ENCODE results near the gene SULT4A1.

- TF ChIP-seq POLR2A (IDR thresholded peaks at IDR 0.05), result no peak
- TF ChIP-seq, protein P1, sequence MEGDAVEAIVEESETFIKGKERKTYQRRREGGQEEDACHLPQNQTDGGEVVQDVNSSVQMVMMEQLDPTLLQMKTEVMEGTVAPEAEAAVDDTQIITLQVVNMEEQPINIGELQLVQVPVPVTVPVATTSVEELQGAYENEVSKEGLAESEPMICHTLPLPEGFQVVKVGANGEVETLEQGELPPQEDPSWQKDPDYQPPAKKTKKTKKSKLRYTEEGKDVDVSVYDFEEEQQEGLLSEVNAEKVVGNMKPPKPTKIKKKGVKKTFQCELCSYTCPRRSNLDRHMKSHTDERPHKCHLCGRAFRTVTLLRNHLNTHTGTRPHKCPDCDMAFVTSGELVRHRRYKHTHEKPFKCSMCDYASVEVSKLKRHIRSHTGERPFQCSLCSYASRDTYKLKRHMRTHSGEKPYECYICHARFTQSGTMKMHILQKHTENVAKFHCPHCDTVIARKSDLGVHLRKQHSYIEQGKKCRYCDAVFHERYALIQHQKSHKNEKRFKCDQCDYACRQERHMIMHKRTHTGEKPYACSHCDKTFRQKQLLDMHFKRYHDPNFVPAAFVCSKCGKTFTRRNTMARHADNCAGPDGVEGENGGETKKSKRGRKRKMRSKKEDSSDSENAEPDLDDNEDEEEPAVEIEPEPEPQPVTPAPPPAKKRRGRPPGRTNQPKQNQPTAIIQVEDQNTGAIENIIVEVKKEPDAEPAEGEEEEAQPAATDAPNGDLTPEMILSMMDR (IDR thresholded peaks at IDR 0.05), result no peak
Measured at GRCh38 chr22:43847376-43848289, 14.7 kb downstream of the SULT4A1 start.
